Mesendoderm (in vitro differentiated cells): ENCODE data around the gene KCNK16.
A peak's percentile ranks its signal among the peaks of the same experiment; 100 is the strongest.

Source experiments
- DNase-seq: peaks from one replicate; pipeline ENCODE4 v3.0.0; 2013
- H2AK5ac ChIP-seq: 2 replicates; pipeline ENCODE4 v1.6.1; 2013; ENCODE audit warnings: low read length, inconsistent platforms
- H2BK120ac ChIP-seq: 2 replicates; pipeline ENCODE4 v1.6.1; 2013; ENCODE audit warnings: low read depth, mild to moderate bottlenecking, low read length, moderate library complexity, mixed read lengths
- H2BK15ac ChIP-seq: replicated peaks from 2 replicates; pipeline ENCODE4 v1.6.1; 2013; ENCODE audit warnings: low read depth, mild to moderate bottlenecking, moderate library complexity
- H2BK5ac ChIP-seq: 2 replicates; pipeline ENCODE4 v1.6.1; 2013; ENCODE audit warnings: low read length, inconsistent platforms
- H3K18ac ChIP-seq: 2 replicates; pipeline ENCODE4 v1.6.1; 2013; ENCODE audit warnings: mild to moderate bottlenecking, low read length, mixed read lengths
- H3K23ac ChIP-seq: one replicate; pipeline ENCODE4 v1.6.1; 2013; ENCODE audit warnings: low read length
- H3K27ac ChIP-seq: 2 replicates; pipeline ENCODE4 v1.5.1; 2013; ENCODE audit warnings: low read depth, mild to moderate bottlenecking, inconsistent platforms, low read length, moderate library complexity
- H3K27me3 ChIP-seq: 2 replicates; pipeline ENCODE4 v1.6.1; 2013; ENCODE audit warnings: low read length, control low read depth, mild to moderate bottlenecking, inconsistent platforms; ENCODE audit not compliant: insufficient read depth, poor library complexity
- H3K36me3 ChIP-seq: 2 replicates; pipeline ENCODE4 v1.6.1; 2013; ENCODE audit warnings: low read length, inconsistent platforms; ENCODE audit not compliant: control insufficient read depth, insufficient read depth
- H3K4ac ChIP-seq: one replicate; pipeline ENCODE4 v1.6.1; 2013; ENCODE audit warnings: low read depth, mild to moderate bottlenecking, low read length, moderate library complexity
- H3K4me1 ChIP-seq: 2 replicates; pipeline ENCODE4 v1.6.1; 2013; ENCODE audit warnings: low read depth, low read length, inconsistent platforms; ENCODE audit not compliant: control insufficient read depth
- H3K4me2 ChIP-seq: 2 replicates; pipeline ENCODE4 v1.6.1; 2013; ENCODE audit warnings: low read length
- H3K4me3 ChIP-seq: 2 replicates; pipeline ENCODE4 v1.5.1; 2013; ENCODE audit warnings: mild to moderate bottlenecking, low read length
- H3K56ac ChIP-seq: one replicate; pipeline ENCODE4 v1.6.1; 2013; ENCODE audit warnings: low read length
- H3K79me1 ChIP-seq: 2 replicates; pipeline ENCODE4 v1.6.1; 2013; ENCODE audit warnings: low read length, inconsistent platforms
- H3K79me2 ChIP-seq: 2 replicates; pipeline ENCODE4 v1.6.1; 2013; ENCODE audit warnings: mild to moderate bottlenecking, low read length; ENCODE audit not compliant: control insufficient read depth, insufficient read depth
- H3K9ac ChIP-seq: 2 replicates; pipeline ENCODE4 v1.6.1; 2013; ENCODE audit warnings: low read length, inconsistent platforms
- H4K5ac ChIP-seq: one replicate; pipeline ENCODE4 v1.6.1; 2013; ENCODE audit warnings: low read length
- H4K8ac ChIP-seq: one replicate; pipeline ENCODE4 v1.6.1; 2013; ENCODE audit warnings: low read depth, mild to moderate bottlenecking, control low read depth, low read length, moderate library complexity
- WGBS: extraction: QIAGEN DNeasy Blood & Tissue Kit; methylation state at CpG from one replicate; pipeline ENCODE4 v1.1.7; 2013; ENCODE audit warnings: low lambda C conversion rate, missing lambda C conversion rate; ENCODE audit not compliant: insufficient coverage; ENCODE audit errors: extremely low coverage; 5-methylcytosine and 5-hydroxymethylcytosine counted together

Gene KCNK16

GRCh38 chr6:39319621-39320362, 2.7 kb downstream of the KCNK16 start:
- H3K4me3 ChIP-seq = no peak overlapping the region
- no peak overlapping the region for H3K4ac ChIP-seq
- H4K8ac ChIP-seq = no peak overlapping the region
- no peak overlapping the region for H3K56ac ChIP-seq
- no peak overlapping the region for H2AK5ac ChIP-seq
- no peak for DNase-seq
- H3K18ac ChIP-seq = no peak overlapping the region
- no peaks in the 10 kb centered on the region for H3K4me1 ChIP-seq
- no peak overlapping the region for H2BK15ac ChIP-seq
- no CpG with 5 or more reads among the region's 13 CpGs for WGBS
- no peak overlapping the region for H2BK120ac ChIP-seq
- no peaks in the 10 kb centered on the region for H3K36me3 ChIP-seq
- H4K5ac ChIP-seq = no peak overlapping the region
- no peaks in the 10 kb centered on the region for H3K79me1 ChIP-seq
- H3K23ac ChIP-seq = no peak overlapping the region
- no peak overlapping the region for H3K27ac ChIP-seq
- H2BK5ac ChIP-seq = no peak overlapping the region
- no peak overlapping the region for H3K4me2 ChIP-seq
- no peak overlapping the region for H3K9ac ChIP-seq
- no peaks in the 10 kb centered on the region for H3K79me2 ChIP-seq
- no peaks in the 10 kb centered on the region for H3K27me3 ChIP-seq

GRCh38 chr6:39317256-39317655, 5.2 kb downstream of the KCNK16 start:
- Histone ChIP-seq H3K4ac (no peak overlapping the region), H3K56ac (no peak overlapping the region), H3K4me1 (no peaks in the 10 kb centered on the region), H2BK15ac (no peak overlapping the region), H2AK5ac (no peak overlapping the region), H3K36me3 (no peaks in the 10 kb centered on the region), H3K27me3 (peaks cover 25% of the 10 kb centered on the region), H4K8ac (no peak overlapping the region), H3K4me3 (no peak overlapping the region), H3K9ac (no peak overlapping the region), H2BK120ac (no peak overlapping the region), H3K27ac (no peak overlapping the region), H3K79me2 (no peaks in the 10 kb centered on the region), H3K4me2 (no peak overlapping the region), H2BK5ac (no peak overlapping the region), H3K79me1 (no peaks in the 10 kb centered on the region), H4K5ac (no peak overlapping the region), H3K23ac (no peak overlapping the region), H3K18ac (no peak overlapping the region)
- no CpG with 5 or more reads among the region's 3 CpGs for WGBS
- no peak for DNase-seq

- peak within 1 kb of the TSS; percentile 26 for H3K4me3 ChIP-seq
- peak; percentile 19 for DNase-seq
- peak within 1 kb of the TSS; percentile 85 for H3K56ac ChIP-seq
- H3K27ac ChIP-seq = no peak within 1 kb of the TSS
- no peaks in the 10 kb centered on the region for H3K79me2 ChIP-seq
- peak within 1 kb of the TSS; percentile 79 for H3K4me2 ChIP-seq
- H2BK5ac ChIP-seq = no peak within 1 kb of the TSS
- H2AK5ac ChIP-seq = no peak within 1 kb of the TSS
- no CpG with 5 or more reads among the region's 28 CpGs for WGBS
- H3K9ac ChIP-seq = peak within 1 kb of the TSS; percentile 63
- H2BK120ac ChIP-seq = no peak within 1 kb of the TSS
- H3K4me1 ChIP-seq = no peaks in the 10 kb centered on the region
- no peak within 1 kb of the TSS for H4K8ac ChIP-seq
- no peak within 1 kb of the TSS for H4K5ac ChIP-seq
- H3K79me1 ChIP-seq = no peaks in the 10 kb centered on the region
- peak within 1 kb of the TSS; percentile 80 for H3K23ac ChIP-seq
- H2BK15ac ChIP-seq = no peak within 1 kb of the TSS
- no peak within 1 kb of the TSS for H3K18ac ChIP-seq
- no peaks in the 10 kb centered on the region for H3K36me3 ChIP-seq
- H3K4ac ChIP-seq = no peak within 1 kb of the TSS
- peaks cover 25% of the 10 kb centered on the region for H3K27me3 ChIP-seq
These were observed 8.2 kb downstream of the KCNK16 start, which contains the start of gene KCNK17 for GRCh38 chr6:39314273-39314795. Gene KCNK17, minus strand, starts transcription at chr6:39314419. Its CDS starts 99 bp downstream, at chr6:39314320.

- Histone ChIP-seq H4K8ac (no peak overlapping the region), H3K9ac (peak overlapping the region; percentile 63), H2BK120ac (no peak overlapping the region), H3K27me3 (peaks cover 25% of the 10 kb centered on the region), H3K27ac (no peak overlapping the region), H4K5ac (no peak overlapping the region), H3K36me3 (no peaks in the 10 kb centered on the region), H3K18ac (no peak overlapping the region), H2BK5ac (no peak overlapping the region), H2BK15ac (no peak overlapping the region), H3K79me1 (no peaks in the 10 kb centered on the region), H3K4me1 (no peaks in the 10 kb centered on the region), H3K56ac (peak overlapping the region; percentile 85), H3K23ac (peak overlapping the region; percentile 80), H3K4me3 (peak overlapping the region; percentile 26), H2AK5ac (no peak overlapping the region), H3K4me2 (peak overlapping the region; percentile 79), H3K4ac (no peak overlapping the region), H3K79me2 (no peaks in the 10 kb centered on the region)
- no CpG with 5 or more reads among the region's 80 CpGs for WGBS
- peak; percentile 23 for DNase-seq
These were observed 8.8 kb downstream of the KCNK16 start for GRCh38 chr6:39313526-39314272.

- no peak overlapping the region for H4K8ac ChIP-seq
- peak overlapping the region; percentile 63 for H3K9ac ChIP-seq
- no peak overlapping the region for H4K5ac ChIP-seq
- H2BK120ac ChIP-seq = no peak overlapping the region
- H2AK5ac ChIP-seq = no peak overlapping the region
- no peak overlapping the region for H3K4ac ChIP-seq
- no peak for DNase-seq
- H3K4me2 ChIP-seq = peak overlapping the region; percentile 79
- no peaks in the 10 kb centered on the region for H3K4me1 ChIP-seq
- H3K79me1 ChIP-seq = no peaks in the 10 kb centered on the region
- H3K23ac ChIP-seq = peak overlapping the region; percentile 80
- H2BK5ac ChIP-seq = no peak overlapping the region
- H2BK15ac ChIP-seq = no peak overlapping the region
- no peak overlapping the region for H3K18ac ChIP-seq
- H3K79me2 ChIP-seq = no peaks in the 10 kb centered on the region
- H3K56ac ChIP-seq = peak overlapping the region; percentile 85
- peaks cover 25% of the 10 kb centered on the region for H3K27me3 ChIP-seq
- no peak overlapping the region for H3K4me3 ChIP-seq
- no peaks in the 10 kb centered on the region for H3K36me3 ChIP-seq
- WGBS = no CpG with 5 or more reads among the region's 45 CpGs
- no peak overlapping the region for H3K27ac ChIP-seq
These were observed 9.5 kb downstream of the KCNK16 start for GRCh38 chr6:39312912-39313525.
